ENCODE measurements around the gene ELK1. TPM values are rescaled to one million over a fixed set of nuclear protein-coding genes. Genes with fewer than 3 reads are reported as not detected.

Gene ELK1
- total and polyA plus RNA-seq, 2 of the 4 experiments (the other 2 are of a cell fraction) = 10.0 to 24.3 TPM

DNA sequence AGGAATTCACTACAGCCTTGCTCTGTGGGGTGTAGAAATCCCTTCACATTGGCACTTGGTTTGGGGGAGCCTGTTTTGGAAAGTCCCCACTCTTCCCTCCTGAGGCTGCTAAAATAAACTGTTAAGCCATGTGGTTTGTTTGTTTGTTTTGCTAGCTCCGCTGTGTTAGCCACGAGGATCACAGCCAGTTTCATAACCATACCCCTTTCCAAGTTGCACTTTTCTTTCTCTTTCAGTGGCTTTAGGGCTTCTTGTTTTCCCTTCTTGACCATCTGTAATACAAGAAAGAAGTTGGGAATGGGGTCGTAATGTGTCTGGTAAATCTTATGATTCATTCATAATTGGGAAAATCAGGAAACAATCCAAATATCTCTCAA is 33.5 kb upstream of the ELK1 start:
- H3K79me1 ChIP-seq (ENCODE audit: low read depth in 1 of 2, low read length in 2 of 2) = no peaks in the 10 kb centered on the region
- no peak overlapping the region for H3K27ac ChIP-seq (ENCODE audit: insufficient read depth, low read length)
- dilution Hi-C loops (cut with HindIII; ENCODE audit: low sequenced_read_pairs, unreplicated experiment) (no loop called here), intact Hi-C loops (cut with micrococcal nuclease) (no loop called here), in situ Hi-C loops (cut with MboI; ENCODE audit: low sequenced_read_pairs) (no loop called here)
- no peaks in the 10 kb centered on the region for H4K20me1 ChIP-seq (ENCODE audit: insufficient read depth, low read length)
- no peak overlapping the region for H4K8ac ChIP-seq (ENCODE audit: low read depth in 2 of 2, low read length in 2 of 2)
- no peak overlapping the region for H2BK15ac ChIP-seq (ENCODE audit: low read depth, low read length)
- no peak overlapping the region for H4K91ac ChIP-seq (ENCODE audit: insufficient read depth, low read depth, low read length)
- no peak overlapping the region for H2BK20ac ChIP-seq (ENCODE audit: low read depth, low read length)
- peaks cover 10% of the 10 kb centered on the region for H3K27me3 ChIP-seq (ENCODE audit: control insufficient read depth, insufficient read depth, low read length)
- no peak overlapping the region for H3K9ac ChIP-seq (ENCODE audit: low read depth, low read length)
- WGBS, 2 experiments (ENCODE audit: extremely low coverage in 2 of 2, insufficient read length in 1 of 2) = no CpG with 5 or more reads among the region's 3 CpGs
- no peak overlapping the region for H3K4ac ChIP-seq (ENCODE audit: low read depth, low read length)
- H2BK120ac ChIP-seq (ENCODE audit: low read depth, low read length) = no peak overlapping the region
- H4K5ac ChIP-seq (ENCODE audit: low read depth, low read length) = no peak overlapping the region
- no peak overlapping the region for H2AFZ ChIP-seq (replicated peaks; ENCODE audit: low read length, poor library complexity)
- no peak overlapping the region for H3K4me3 ChIP-seq (ENCODE audit: insufficient read depth, low read depth, low read length)
- H2BK5ac ChIP-seq (ENCODE audit: low read depth, low read length, poor library complexity, severe bottlenecking) = no peak overlapping the region
- H3K56ac ChIP-seq (ENCODE audit: extremely low read depth, insufficient read depth, low read length) = no peak overlapping the region
- no peaks in the 10 kb centered on the region for H3K9me1 ChIP-seq (ENCODE audit: insufficient read depth, low read length)
- no peak overlapping the region for H3K14ac ChIP-seq (replicated peaks; ENCODE audit: low read depth, low read length)
- H3K4me2 ChIP-seq (ENCODE audit: low read depth, low read length) = no peak overlapping the region
- H3K23ac ChIP-seq (ENCODE audit: low read depth, low read length) = no peak overlapping the region
- no peak overlapping the region for H3K18ac ChIP-seq (ENCODE audit: low read depth, low read length)
- no peak overlapping the region for H2AK5ac ChIP-seq (ENCODE audit: low read depth, low read length)
- POLR2A ChIA-PET (ENCODE audit: unreplicated experiment) = no interaction called here
- H3K36me3 ChIP-seq (ENCODE audit: control insufficient read depth, insufficient read depth, low read length) = no peaks in the 10 kb centered on the region
- BruUV-seq (replicated peaks) = no TSS peak
- H2AK9ac ChIP-seq (replicated peaks; ENCODE audit: low read depth, low read length, poor library complexity) = no peak overlapping the region
- DNase-seq (no peak), ATAC-seq (ENCODE audit: low read depth) (no peak)
- CTCF ChIA-PET = no interaction called here
- no peaks in the 10 kb centered on the region for H3K9me3 ChIP-seq (ENCODE audit: control insufficient read depth, insufficient read depth, low read length)
- TF ChIP-seq, protein P1, sequence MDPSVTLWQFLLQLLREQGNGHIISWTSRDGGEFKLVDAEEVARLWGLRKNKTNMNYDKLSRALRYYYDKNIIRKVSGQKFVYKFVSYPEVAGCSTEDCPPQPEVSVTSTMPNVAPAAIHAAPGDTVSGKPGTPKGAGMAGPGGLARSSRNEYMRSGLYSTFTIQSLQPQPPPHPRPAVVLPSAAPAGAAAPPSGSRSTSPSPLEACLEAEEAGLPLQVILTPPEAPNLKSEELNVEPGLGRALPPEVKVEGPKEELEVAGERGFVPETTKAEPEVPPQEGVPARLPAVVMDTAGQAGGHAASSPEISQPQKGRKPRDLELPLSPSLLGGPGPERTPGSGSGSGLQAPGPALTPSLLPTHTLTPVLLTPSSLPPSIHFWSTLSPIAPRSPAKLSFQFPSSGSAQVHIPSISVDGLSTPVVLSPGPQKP (IDR thresholded peaks at IDR 0.05; ENCODE audit: borderline replicate concordance, low read depth, low read length) = no peak
- TF ChIP-seq CEBPB (IDR thresholded peaks at IDR 0.05; ENCODE audit: low read depth, low read length) = no peak
- no peak for TF ChIP-seq SMC3 (IDR thresholded peaks at IDR 0.05; ENCODE audit: low read depth, low read length)
- TF ChIP-seq, protein P2, sequence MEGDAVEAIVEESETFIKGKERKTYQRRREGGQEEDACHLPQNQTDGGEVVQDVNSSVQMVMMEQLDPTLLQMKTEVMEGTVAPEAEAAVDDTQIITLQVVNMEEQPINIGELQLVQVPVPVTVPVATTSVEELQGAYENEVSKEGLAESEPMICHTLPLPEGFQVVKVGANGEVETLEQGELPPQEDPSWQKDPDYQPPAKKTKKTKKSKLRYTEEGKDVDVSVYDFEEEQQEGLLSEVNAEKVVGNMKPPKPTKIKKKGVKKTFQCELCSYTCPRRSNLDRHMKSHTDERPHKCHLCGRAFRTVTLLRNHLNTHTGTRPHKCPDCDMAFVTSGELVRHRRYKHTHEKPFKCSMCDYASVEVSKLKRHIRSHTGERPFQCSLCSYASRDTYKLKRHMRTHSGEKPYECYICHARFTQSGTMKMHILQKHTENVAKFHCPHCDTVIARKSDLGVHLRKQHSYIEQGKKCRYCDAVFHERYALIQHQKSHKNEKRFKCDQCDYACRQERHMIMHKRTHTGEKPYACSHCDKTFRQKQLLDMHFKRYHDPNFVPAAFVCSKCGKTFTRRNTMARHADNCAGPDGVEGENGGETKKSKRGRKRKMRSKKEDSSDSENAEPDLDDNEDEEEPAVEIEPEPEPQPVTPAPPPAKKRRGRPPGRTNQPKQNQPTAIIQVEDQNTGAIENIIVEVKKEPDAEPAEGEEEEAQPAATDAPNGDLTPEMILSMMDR (conservative IDR thresholded peaks at IDR 0.05; ENCODE audit: low read depth, low read length) = no peak
- TF ChIP-seq MXI1 (IDR thresholded peaks at IDR 0.05; ENCODE audit: borderline replicate concordance, low read depth, low read length) = no peak
- TF ChIP-seq RCOR1 (IDR thresholded peaks at IDR 0.05; ENCODE audit: insufficient replicate concordance, low read length) = no peak
- no peak for TF ChIP-seq FOS (IDR thresholded peaks at IDR 0.05; ENCODE audit: low read depth, low read length)
- TF ChIP-seq, protein P3, sequence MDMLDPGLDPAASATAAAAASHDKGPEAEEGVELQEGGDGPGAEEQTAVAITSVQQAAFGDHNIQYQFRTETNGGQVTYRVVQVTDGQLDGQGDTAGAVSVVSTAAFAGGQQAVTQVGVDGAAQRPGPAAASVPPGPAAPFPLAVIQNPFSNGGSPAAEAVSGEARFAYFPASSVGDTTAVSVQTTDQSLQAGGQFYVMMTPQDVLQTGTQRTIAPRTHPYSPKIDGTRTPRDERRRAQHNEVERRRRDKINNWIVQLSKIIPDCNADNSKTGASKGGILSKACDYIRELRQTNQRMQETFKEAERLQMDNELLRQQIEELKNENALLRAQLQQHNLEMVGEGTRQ (IDR thresholded peaks at IDR 0.05; ENCODE audit: low read depth, low read length) = no peak
- no peak for TF ChIP-seq RAD21 (IDR thresholded peaks at IDR 0.05; ENCODE audit: low read length)
- no peak for TF ChIP-seq NFE2L2 (IDR thresholded peaks at IDR 0.05; ENCODE audit: low read depth, low read length)
- no peak for TF ChIP-seq CHD1 (IDR thresholded peaks at IDR 0.05; ENCODE audit: low read depth, low read length)
- no peak for TF ChIP-seq POLR2A (IDR thresholded peaks at IDR 0.05; ENCODE audit: low read depth, low read length)
- TF ChIP-seq BHLHE40 (IDR thresholded peaks at IDR 0.05; ENCODE audit: low read depth, low read length) = no peak
- TF ChIP-seq MAZ (IDR thresholded peaks at IDR 0.05; ENCODE audit: borderline replicate concordance, low read depth, low read length) = no peak
- TF ChIP-seq MAFK (IDR thresholded peaks at IDR 0.05; ENCODE audit: low read depth, low read length) = no peak
- H3K4me1 ChIP-seq (ENCODE audit: control insufficient read depth, insufficient read depth, low read length) = no peaks in the 10 kb centered on the region

Measured in IMR-90 (cell line).